HG03025 (cell line): ENCODE measurements around the gene SEC14L1.
"Not testable (repeated sequence)": the region's sequence is repeated elsewhere in the genome, so short reads cannot be mapped to it uniquely, and the experiment has no call there.

Experiments used
- ATAC-seq: cut with Tn5 transposase; IDR thresholded peaks from one replicate; pipeline ENCODE4 v1.9.1; 2021; ENCODE audit warnings: mild to moderate bottlenecking, moderate library complexity; ENCODE audit not compliant: unreplicated experiment, low FRiP score

SEC14L1 gene

GRCh38 chr17:77115947-77116346 lies 24.8 kb upstream of the SEC14L1 start:
- ATAC-seq: no peak

- no peak for ATAC-seq
Measured at GRCh38 chr17:77116371-77116860, 24.4 kb upstream of the SEC14L1 start.

GRCh38 chr17:77117415-77117814 lies 23.4 kb upstream of the SEC14L1 start:
- no peak for ATAC-seq

GRCh38 chr17:77118251-77118928 lies 22.4 kb upstream of the SEC14L1 start:
- ATAC-seq: no peak

- no peak for ATAC-seq
Measured at GRCh38 chr17:77119668-77120301, 21.0 kb upstream of the SEC14L1 start.

GRCh38 chr17:77120868-77121267 lies 19.9 kb upstream of the SEC14L1 start:
- ATAC-seq: no peak

- ATAC-seq: no peak
Measured at GRCh38 chr17:77124192-77124889, 16.4 kb upstream of the SEC14L1 start.

- no peak for ATAC-seq
Measured at GRCh38 chr17:77125432-77125901, 15.3 kb upstream of the SEC14L1 start.

GRCh38 chr17:77126519-77126918 lies 14.2 kb upstream of the SEC14L1 start:
- no peak for ATAC-seq

- no peak for ATAC-seq
Measured at GRCh38 chr17:77127735-77128361, 12.9 kb upstream of the SEC14L1 start.

- no peak for ATAC-seq
Measured at GRCh38 chr17:77128896-77129567, 11.7 kb upstream of the SEC14L1 start.

GRCh38 chr17:77129568-77130301 lies 11.0 kb upstream of the SEC14L1 start:
- no peak for ATAC-seq

- ATAC-seq: no peak
Measured at GRCh38 chr17:77130525-77130924, 10.2 kb upstream of the SEC14L1 start.

- no peak for ATAC-seq
Measured at GRCh38 chr17:77131904-77132303, 8.9 kb upstream of the SEC14L1 start.

- no peak for ATAC-seq
Measured at GRCh38 chr17:77132411-77133086, 8.2 kb upstream of the SEC14L1 start.

- ATAC-seq: no peak
Measured at GRCh38 chr17:77133087-77133638, 7.6 kb upstream of the SEC14L1 start.

- no peak for ATAC-seq
Measured at GRCh38 chr17:77136420-77136767, 4.4 kb upstream of the SEC14L1 start.

- no peak for ATAC-seq
Measured at GRCh38 chr17:77137111-77137510, 3.7 kb upstream of the SEC14L1 start.

- not testable (repeated sequence) for ATAC-seq
Measured at GRCh38 chr17:77137886-77138285, 2.9 kb upstream of the SEC14L1 start.
